Measurements from ENCODE around the gene OR10G6.
"Not testable (repeated sequence)": the region's sequence is repeated elsewhere in the genome, so short reads cannot be mapped to it uniquely, and the experiment has no call there.

OR10G6 gene

GRCh38 chr11:123995119-123995518 lies at the start of gene OR10G6:
OR10G6 (minus strand) TSS chr11:123995161; CDS start chr11:123995161, 0 bp downstream.
- DNase-seq (ENCODE audit: low read depth in 2 of 2), result no peak

GRCh38 chr11:124043420-124043819 lies 48.5 kb upstream of the OR10G6 start:
- no peak for DNase-seq (ENCODE audit: low read depth in 2 of 2)

GRCh38 chr11:124041254-124041653 lies 46.3 kb upstream of the OR10G6 start, which contains the start of gene OR10G7:
OR10G7 (minus strand) TSS chr11:124041325; CDS start chr11:124039001, 2,324 bp downstream.
- no peak for DNase-seq (ENCODE audit: low read depth in 2 of 2)

- DNase-seq (ENCODE audit: low read depth in 2 of 2), result no peak
These were observed 44.6 kb upstream of the OR10G6 start for GRCh38 chr11:124039557-124039956.

- DNase-seq (ENCODE audit: low read depth in 2 of 2), result no peak
These were observed 41.7 kb upstream of the OR10G6 start for GRCh38 chr11:124036666-124037065.

- DNase-seq (ENCODE audit: low read depth in 2 of 2), result no peak
These were observed 31.5 kb upstream of the OR10G6 start, which contains the start of gene OR10G8 for GRCh38 chr11:124026498-124026897. OR10G8 (plus strand) TSS chr11:124026798; CDS start chr11:124029623, 2,825 bp downstream.

- not testable (repeated sequence) for DNase-seq (ENCODE audit: low read depth in 2 of 2)
These were observed 20.9 kb upstream of the OR10G6 start for GRCh38 chr11:124015837-124016236.

- DNase-seq (ENCODE audit: low read depth in 2 of 2), result no peak
These were observed 17.7 kb upstream of the OR10G6 start, which contains the start of gene OR10G4 for GRCh38 chr11:124012697-124013096. OR10G4 (plus strand) TSS chr11:124012997; CDS start chr11:124015575, 2,578 bp downstream.

GRCh38 chr11:123979311-123979710 lies 15.7 kb downstream of the OR10G6 start:
- no peak for DNase-seq (ENCODE audit: low read depth in 2 of 2)

GRCh38 chr11:123977731-123978347 lies 17.1 kb downstream of the OR10G6 start, which contains the start of gene OR10S1:
OR10S1 (minus strand) TSS chr11:123977781; CDS start chr11:123977664, 117 bp downstream.
- no peak for DNase-seq (ENCODE audit: low read depth in 2 of 2)

GRCh38 chr11:123976770-123977560 lies 18.0 kb downstream of the OR10G6 start:
- DNase-seq (ENCODE audit: low read depth in 2 of 2), result no peak

GRCh38 chr11:123973816-123974215 lies 21.1 kb downstream of the OR10G6 start:
- DNase-seq (ENCODE audit: low read depth in 2 of 2), result no peak

- no peak for DNase-seq (ENCODE audit: low read depth in 2 of 2)
These were observed 38.2 kb downstream of the OR10G6 start for GRCh38 chr11:123956752-123957151.

GRCh38 chr11:123945132-123945531 lies 49.8 kb downstream of the OR10G6 start:
- DNase-seq (ENCODE audit: low read depth in 2 of 2), result no peak
